PC-3 (cell line): ENCODE results near the gene DEPDC1B. TPM values are rescaled to one million over a fixed set of nuclear protein-coding genes. Genes with fewer than 3 reads are reported as not detected.

Experiments used
- ATAC-seq: fragments of 200-7000 bp; cut with Tn5 transposase; 2 replicates; pipeline ENCODE4 v1.9.1; 2020; ENCODE audit warnings: mild to moderate bottlenecking, moderate library complexity
- Bru-seq: library from RNA; stranded (reverse); fragments of 400-500 nt; gene quantifications from one replicate; lab custom pipeline; 2021; lab: Mats Ljungman, UMichigan
- BruChase-seq, 2 experiments: library from RNA; stranded (reverse); fragments of 400-500 nt; gene quantifications; one replicate each; lab custom pipeline; 2021; lab: Mats Ljungman, UMichigan
- BruUV-seq: library from RNA; stranded (reverse); fragments of 400-500 nt; replicated peaks from 2 replicates; lab custom pipeline; 2021; lab: Mats Ljungman, UMichigan
- CTCF ChIA-PET: fragments of 300-600 bp; sonication (Branson Sonifier 250); formaldehyde crosslinking; loops from one replicate; lab custom pipeline; 2022; ENCODE audit warnings: antibody characterized with exemption; lab: Charles Lee
- POLR2A ChIA-PET: fragments of 300-600 bp; sonication (Branson Sonifier 250); formaldehyde crosslinking; loops from one replicate; lab custom pipeline; 2022; ENCODE audit warnings: antibody characterized with exemption; ENCODE audit not compliant: unreplicated experiment; lab: Charles Lee
- DNase-seq: peaks from one replicate; pipeline ENCODE4 v3.0.0-alpha.2; 2015
- H2AFZ ChIP-seq: fragments of 300-600 bp; sonication (generic); 2 replicates; pipeline ENCODE4 v1.6.0; 2016; ENCODE audit warnings: antibody characterized with exemption, low read length
- H3F3A ChIP-seq: fragments of 300-600 bp; sonication (generic); one replicate; pipeline ENCODE4 v1.6.0; 2017; ENCODE audit warnings: antibody characterized with exemption, low read length, control low read depth, mild to moderate bottlenecking; ENCODE audit not compliant: unreplicated experiment
- H3K27ac ChIP-seq: fragments of 300-600 bp; sonication (generic); 2 replicates; pipeline ENCODE4 v1.5.1; 2016; ENCODE audit warnings: mild to moderate bottlenecking, low read length
- H3K27me3 ChIP-seq: fragments of 300-600 bp; sonication (generic); 2 replicates; pipeline ENCODE4 v1.6.1; 2016; ENCODE audit warnings: low read length, mixed read lengths
- H3K36me3 ChIP-seq: fragments of 300-600 bp; sonication (generic); 2 replicates; pipeline ENCODE4 v1.6.1; 2016; ENCODE audit warnings: low read depth, mixed run types, low read length, mixed read lengths
- H3K4me1 ChIP-seq: fragments of 300-600 bp; sonication (generic); 2 replicates; pipeline ENCODE4 v1.5.1; 2016; ENCODE audit warnings: low read length; ENCODE audit not compliant: insufficient read depth
- H3K4me2 ChIP-seq: fragments of 300-600 bp; sonication (generic); 2 replicates; pipeline ENCODE4 v1.6.0; 2016; ENCODE audit warnings: low read length
- H3K4me3 ChIP-seq: fragments of 300-600 bp; sonication (generic); 2 replicates; pipeline ENCODE4 v1.5.1; 2016; ENCODE audit warnings: mild to moderate bottlenecking, low read length, mixed read lengths
- H3K79me2 ChIP-seq: fragments of 300-600 bp; sonication (generic); 2 replicates; pipeline ENCODE4 v1.6.1; 2017; ENCODE audit warnings: low read length, mixed read lengths
- H3K9ac ChIP-seq: fragments of 300-600 bp; sonication (generic); 2 replicates; pipeline ENCODE4 v1.6.0; 2016; ENCODE audit warnings: mild to moderate bottlenecking, low read length
- H3K9me2 ChIP-seq: fragments of 300-600 bp; sonication (generic); replicated peaks from 2 replicates; pipeline ENCODE4 v1.6.1; 2016; ENCODE audit warnings: mixed run types, low read length, mixed read lengths
- H3K9me3 ChIP-seq: fragments of 300-600 bp; sonication (generic); 2 replicates; pipeline ENCODE4 v1.6.1; 2016; ENCODE audit warnings: low read length, mixed read lengths
- H4K20me1 ChIP-seq: fragments of 300-600 bp; sonication (generic); 2 replicates; pipeline ENCODE4 v1.6.1; 2016; ENCODE audit warnings: low read length, mixed read lengths
- EZH2 ChIP-seq: fragments of 300-600 bp; sonication (generic); IDR thresholded peaks from one replicate; pipeline ENCODE4 v1.6.1; 2017; ENCODE audit warnings: antibody characterized with exemption, mild to moderate bottlenecking, low read length; ENCODE audit not compliant: unreplicated experiment
- EZH2phosphoT487 ChIP-seq: fragments of 300-600 bp; sonication (generic); IDR thresholded peaks from 2 replicates; pipeline ENCODE4 v1.6.1; 2018; ENCODE audit warnings: mild to moderate bottlenecking, antibody characterized with exemption, low read length, borderline replicate concordance
- intact Hi-C: fragments of 100-400 bp; cut with micrococcal nuclease; formaldehyde crosslinking; loops from 2 replicates; pipeline ENCODE4 v1.9.0; 2023
- long read RNA-seq: library from polyadenylated mRNA; unstranded; transcript quantifications from one replicate; pipeline ENCODE4 v2.0.0, GENCODE V29; 2021; ENCODE audit not compliant: unreplicated experiment
- total RNA-seq: library from RNA; depleted of rRNA; stranded (reverse); fragments of >200 nt; gene quantifications from 2 replicates; pipeline ENCODE4 v1.2.3, GENCODE V29; 2014; rRNA removed
- TF ChIP-seq, protein P1 (sequence below): fragments of 300-600 bp; sonication (generic); conservative IDR thresholded peaks from 2 replicates; pipeline ENCODE4 v1.5.1; 2017; ENCODE audit warnings: antibody characterized with exemption, low read depth, mild to moderate bottlenecking, low read length

Gene DEPDC1B, protein sequence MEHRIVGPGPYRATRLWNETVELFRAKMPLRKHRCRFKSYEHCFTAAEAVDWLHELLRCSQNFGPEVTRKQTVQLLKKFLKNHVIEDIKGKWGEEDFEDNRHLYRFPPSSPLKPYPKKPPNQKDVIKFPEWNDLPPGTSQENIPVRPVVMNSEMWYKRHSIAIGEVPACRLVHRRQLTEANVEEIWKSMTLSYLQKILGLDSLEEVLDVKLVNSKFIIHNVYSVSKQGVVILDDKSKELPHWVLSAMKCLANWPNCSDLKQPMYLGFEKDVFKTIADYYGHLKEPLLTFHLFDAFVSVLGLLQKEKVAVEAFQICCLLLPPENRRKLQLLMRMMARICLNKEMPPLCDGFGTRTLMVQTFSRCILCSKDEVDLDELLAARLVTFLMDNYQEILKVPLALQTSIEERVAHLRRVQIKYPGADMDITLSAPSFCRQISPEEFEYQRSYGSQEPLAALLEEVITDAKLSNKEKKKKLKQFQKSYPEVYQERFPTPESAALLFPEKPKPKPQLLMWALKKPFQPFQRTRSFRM
- total RNA-seq, result 22.7 and 23.8 TPM in 2 replicates
- percentile 67 among the genes with signal in this experiment for Bru-seq, nascent RNA
- BruChase-seq, experiment 1, labeled RNA remaining after a 6-hour chase, result percentile 52 among the genes with signal in this experiment
- percentile 39 among the genes with signal in this experiment for BruChase-seq, experiment 2, labeled RNA remaining after a 2-hour chase
- long read RNA-seq, transcript DEPDC1B-201 (11 exons, 2,499 nt), result major isoform, 6 of 8 reads
- long read RNA-seq, partial matches to known transcripts, result 0 of 8 reads
- long read RNA-seq, other reads (novel, unspliced or antisense), result 1 of 8 reads

DNA sequence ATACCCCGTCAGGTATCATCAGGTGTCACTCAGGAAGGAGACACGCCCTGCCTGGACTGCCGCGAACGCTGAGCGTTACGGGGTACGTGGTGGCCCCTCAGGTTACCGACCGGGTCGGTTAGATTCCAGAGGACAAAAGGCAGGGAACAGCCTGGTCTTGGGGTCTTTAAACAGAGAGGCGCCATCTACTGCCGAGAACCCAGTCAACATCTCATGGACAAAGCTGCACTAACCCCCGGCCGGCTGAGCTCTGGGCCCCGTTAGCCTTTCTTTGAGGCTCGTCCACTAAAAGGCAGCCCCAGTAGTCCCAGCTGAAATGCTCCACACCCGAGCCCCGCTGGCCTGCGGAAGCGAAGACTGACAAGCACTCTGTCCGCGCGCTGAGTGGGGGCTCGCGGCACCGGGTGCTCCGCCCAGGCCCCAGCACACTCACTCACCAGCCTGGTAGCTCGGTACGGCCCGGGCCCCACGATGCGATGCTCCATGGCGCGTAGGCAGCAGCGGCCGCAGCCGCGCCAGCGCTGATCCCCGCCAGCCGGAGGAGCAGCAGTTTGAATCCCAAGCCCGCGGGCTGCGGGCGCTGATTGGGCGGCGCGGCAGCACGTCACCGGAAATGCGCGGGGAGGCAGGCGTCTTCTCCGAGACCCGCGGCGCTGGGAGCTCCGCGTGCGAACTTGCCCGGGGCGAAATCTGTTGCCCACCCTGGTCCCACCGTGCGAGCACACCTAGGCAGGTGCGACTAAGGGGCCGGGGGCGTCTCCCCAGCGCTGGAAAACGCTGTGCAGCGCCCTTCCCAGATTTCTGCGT lies at the start of gene DEPDC1B:
TSS of gene DEPDC1B (minus strand) at position 558 of the 807 bp plus-strand sequence. CDS start at position 485, 73 bp downstream.
- no peaks in the 10 kb centered on the region for H4K20me1 ChIP-seq
- intact Hi-C loops, result loop anchor here (1.0 kb wide), 1 partner anchor 22 kb away; no protein-coding TSS in a partner anchor
- no peak for TF ChIP-seq EZH2
- TF ChIP-seq EZH2phosphoT487, result no peak
- TF ChIP-seq, protein P1, sequence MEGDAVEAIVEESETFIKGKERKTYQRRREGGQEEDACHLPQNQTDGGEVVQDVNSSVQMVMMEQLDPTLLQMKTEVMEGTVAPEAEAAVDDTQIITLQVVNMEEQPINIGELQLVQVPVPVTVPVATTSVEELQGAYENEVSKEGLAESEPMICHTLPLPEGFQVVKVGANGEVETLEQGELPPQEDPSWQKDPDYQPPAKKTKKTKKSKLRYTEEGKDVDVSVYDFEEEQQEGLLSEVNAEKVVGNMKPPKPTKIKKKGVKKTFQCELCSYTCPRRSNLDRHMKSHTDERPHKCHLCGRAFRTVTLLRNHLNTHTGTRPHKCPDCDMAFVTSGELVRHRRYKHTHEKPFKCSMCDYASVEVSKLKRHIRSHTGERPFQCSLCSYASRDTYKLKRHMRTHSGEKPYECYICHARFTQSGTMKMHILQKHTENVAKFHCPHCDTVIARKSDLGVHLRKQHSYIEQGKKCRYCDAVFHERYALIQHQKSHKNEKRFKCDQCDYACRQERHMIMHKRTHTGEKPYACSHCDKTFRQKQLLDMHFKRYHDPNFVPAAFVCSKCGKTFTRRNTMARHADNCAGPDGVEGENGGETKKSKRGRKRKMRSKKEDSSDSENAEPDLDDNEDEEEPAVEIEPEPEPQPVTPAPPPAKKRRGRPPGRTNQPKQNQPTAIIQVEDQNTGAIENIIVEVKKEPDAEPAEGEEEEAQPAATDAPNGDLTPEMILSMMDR, result peak; percentile 40
- H3K9me2 ChIP-seq, result no peaks in the 10 kb centered on the region
- DNase-seq, result peak; percentile 79
- ATAC-seq, result peak; percentile 85
- CTCF ChIA-PET, result interaction anchor here (0.5 to 1.3 kb wide), 9 partner anchors 10 to 954 kb away, joined by 3 to 6 read pairs (median 4); partner anchors contain the start of gene ELOVL7
- H3K27me3 ChIP-seq, result no peaks in the 10 kb centered on the region
- H2AFZ ChIP-seq, result peak within 1 kb of the TSS; percentile 99
- H3K9ac ChIP-seq, result peak within 1 kb of the TSS; percentile 90
- H3K4me1 ChIP-seq, result peaks cover 35% of the 10 kb centered on the region
- BruUV-seq, result no TSS peak
- H3K27ac ChIP-seq, result peak within 1 kb of the TSS; percentile 79
- no peaks in the 10 kb centered on the region for H3K36me3 ChIP-seq
- peaks cover 6% of the 10 kb centered on the region for H3F3A ChIP-seq
- POLR2A ChIA-PET, result interaction anchor here (0.6 kb wide), 1 partner anchor 1573 kb away, joined by 6 read pairs; no protein-coding TSS in a partner anchor
- H3K4me3 ChIP-seq, result peak within 1 kb of the TSS; percentile 95
- peak within 1 kb of the TSS; percentile 90 for H3K4me2 ChIP-seq
- H3K9me3 ChIP-seq, result no peaks in the 10 kb centered on the region
- H3K79me2 ChIP-seq, result peaks cover 48% of the 10 kb centered on the region

DNA sequence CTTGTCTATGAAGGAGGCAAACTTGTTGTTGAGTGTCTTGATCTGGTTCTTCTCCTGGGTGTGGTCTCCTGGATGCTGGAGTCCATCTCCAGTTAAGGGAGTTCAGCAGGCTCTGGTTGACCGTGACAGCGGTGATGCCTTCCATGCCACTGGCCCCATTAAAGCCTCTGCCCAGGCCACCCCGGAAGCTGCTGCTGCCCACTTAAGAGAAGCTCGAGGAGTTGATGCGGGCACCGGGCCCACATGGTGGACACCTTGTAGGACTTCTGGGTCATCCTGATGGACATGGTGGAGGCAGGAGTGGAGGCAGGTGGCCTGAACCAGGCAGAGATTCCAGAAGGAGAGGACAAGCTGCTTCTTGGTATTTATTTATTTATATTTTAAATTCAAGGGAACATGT lies 44.7 kb upstream of the DEPDC1B start:
- intact Hi-C loops, result no loop called here
- H3K9ac ChIP-seq, result no peak overlapping the region
- ATAC-seq (no peak), DNase-seq (no peak)
- ChIA-PET CTCF (no interaction called here), POLR2A (no interaction called here)
- BruUV-seq, result no TSS peak
- H3K9me3 ChIP-seq, result no peaks in the 10 kb centered on the region
- TF ChIP-seq, protein P1, result no peak
- TF ChIP-seq EZH2phosphoT487 (no peak), EZH2 (no peak)
- H3K27ac ChIP-seq, result no peak overlapping the region
- no peak overlapping the region for H2AFZ ChIP-seq
- H3F3A ChIP-seq, result no peaks in the 10 kb centered on the region
- no peak overlapping the region for H3K4me2 ChIP-seq
- no peaks in the 10 kb centered on the region for H4K20me1 ChIP-seq
- no peaks in the 10 kb centered on the region; the same call in 1 of the 2 replicates for H3K27me3 ChIP-seq
- no peaks in the 10 kb centered on the region for H3K9me2 ChIP-seq
- H3K4me3 ChIP-seq, result no peak overlapping the region
- no peaks in the 10 kb centered on the region for H3K36me3 ChIP-seq
- H3K4me1 ChIP-seq, result no peaks in the 10 kb centered on the region
- H3K79me2 ChIP-seq, result no peaks in the 10 kb centered on the region
